BE2C (cell line): ENCODE measurements around the gene CHD5.

ENCODE experiments used
- DNase-seq: peaks from one replicate; pipeline ENCODE4 v3.0.0-alpha.2; 2020
- H3K27me3 ChIP-seq: fragments of 250-450 bp; sonication (Bioruptor Pico); 2 replicates; pipeline ENCODE4 v1.5.1; 2020; ENCODE audit warnings: mild to moderate bottlenecking
- H3K36me3 ChIP-seq: fragments of 250-450 bp; sonication (Bioruptor Pico); 2 replicates; pipeline ENCODE4 v1.5.1; 2020; ENCODE audit warnings: mild to moderate bottlenecking
- H3K4me1 ChIP-seq: fragments of 250-450 bp; sonication (Bioruptor Pico); 2 replicates; pipeline ENCODE4 v1.5.1; 2020
- H3K4me3 ChIP-seq: 2 replicates; pipeline ENCODE4 v1.5.1; 2011; ENCODE audit warnings: low read depth, low read length
- H3K9me3 ChIP-seq: fragments of 250-450 bp; sonication (Bioruptor Pico); 2 replicates; pipeline ENCODE4 v1.5.1; 2020
- TF ChIP-seq, protein P1 (sequence below): IDR thresholded peaks from 2 replicates; pipeline ENCODE4 v1.5.1; 2012; ENCODE audit warnings: mild to moderate bottlenecking, low read depth, low read length

The CHD5 gene

DNA sequence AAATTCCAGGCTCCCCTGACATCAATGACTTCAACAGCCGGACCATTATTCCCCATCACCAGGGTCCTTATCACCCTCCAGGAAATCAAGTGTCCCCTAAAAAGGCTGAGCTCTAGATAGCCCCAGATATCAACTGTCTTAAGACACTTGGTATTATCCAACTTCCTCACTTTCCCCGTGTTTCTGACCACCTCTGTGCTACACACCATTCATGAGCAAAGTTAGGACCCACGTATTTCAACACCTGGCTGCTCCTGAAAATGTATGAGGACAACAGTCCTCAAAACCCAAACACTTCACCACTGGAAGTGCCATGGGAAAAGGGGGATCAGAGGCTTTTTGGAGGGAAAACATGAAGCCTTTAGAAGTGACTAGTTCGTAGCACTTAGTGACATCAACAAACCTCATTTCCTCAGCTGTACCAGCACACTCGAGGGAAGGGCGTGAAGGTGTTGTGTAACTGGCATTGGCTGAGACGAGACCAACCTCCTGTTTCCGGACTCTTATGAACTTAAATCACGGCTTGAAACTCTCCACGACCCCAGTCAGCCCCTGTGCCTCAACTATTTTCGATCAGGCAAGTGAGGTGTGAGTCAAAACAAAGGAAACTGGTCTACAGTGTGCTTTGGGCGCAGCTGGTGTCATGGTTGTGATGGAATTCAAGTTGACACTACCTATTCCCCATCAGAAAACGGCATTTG lies 4.1 kb upstream of the CHD5 start:
- TF ChIP-seq, protein P1, sequence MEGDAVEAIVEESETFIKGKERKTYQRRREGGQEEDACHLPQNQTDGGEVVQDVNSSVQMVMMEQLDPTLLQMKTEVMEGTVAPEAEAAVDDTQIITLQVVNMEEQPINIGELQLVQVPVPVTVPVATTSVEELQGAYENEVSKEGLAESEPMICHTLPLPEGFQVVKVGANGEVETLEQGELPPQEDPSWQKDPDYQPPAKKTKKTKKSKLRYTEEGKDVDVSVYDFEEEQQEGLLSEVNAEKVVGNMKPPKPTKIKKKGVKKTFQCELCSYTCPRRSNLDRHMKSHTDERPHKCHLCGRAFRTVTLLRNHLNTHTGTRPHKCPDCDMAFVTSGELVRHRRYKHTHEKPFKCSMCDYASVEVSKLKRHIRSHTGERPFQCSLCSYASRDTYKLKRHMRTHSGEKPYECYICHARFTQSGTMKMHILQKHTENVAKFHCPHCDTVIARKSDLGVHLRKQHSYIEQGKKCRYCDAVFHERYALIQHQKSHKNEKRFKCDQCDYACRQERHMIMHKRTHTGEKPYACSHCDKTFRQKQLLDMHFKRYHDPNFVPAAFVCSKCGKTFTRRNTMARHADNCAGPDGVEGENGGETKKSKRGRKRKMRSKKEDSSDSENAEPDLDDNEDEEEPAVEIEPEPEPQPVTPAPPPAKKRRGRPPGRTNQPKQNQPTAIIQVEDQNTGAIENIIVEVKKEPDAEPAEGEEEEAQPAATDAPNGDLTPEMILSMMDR, result no peak
- H3K36me3 ChIP-seq, result peaks cover 21% of the 10 kb centered on the region
- H3K9me3 ChIP-seq, result no peaks in the 10 kb centered on the region
- H3K4me3 ChIP-seq, result no peak overlapping the region
- H3K4me1 ChIP-seq, result no peaks in the 10 kb centered on the region
- peaks cover 20% of the 10 kb centered on the region for H3K27me3 ChIP-seq
- no peak for DNase-seq

DNA sequence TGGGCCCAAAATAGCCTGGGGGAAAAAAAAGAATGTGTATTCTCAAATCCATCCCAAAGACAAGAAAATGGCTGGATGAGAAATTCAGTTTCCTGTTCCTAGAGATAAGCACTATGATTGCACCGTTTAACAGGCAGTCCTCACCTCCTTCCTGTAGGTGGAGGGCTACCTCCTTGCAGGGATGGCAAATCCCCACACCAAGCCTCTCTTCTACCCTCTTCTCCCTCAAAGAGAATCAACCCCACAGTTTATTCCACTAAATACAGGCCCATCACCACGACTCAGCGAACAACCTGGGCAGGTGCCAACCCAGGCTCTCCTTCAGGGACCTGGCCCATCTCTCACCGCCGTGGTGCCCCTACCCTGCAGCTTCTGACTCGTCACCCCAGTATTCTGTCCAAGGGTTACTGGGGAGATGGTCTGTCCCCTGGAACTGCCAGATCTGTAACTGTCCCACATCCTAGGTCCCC lies 3.4 kb upstream of the CHD5 start:
- H3K4me3 ChIP-seq, result no peak overlapping the region
- TF ChIP-seq, protein P1, result peak; percentile 17; the same call in 1 of the 2 replicates
- peaks cover 15% of the 10 kb centered on the region for H3K36me3 ChIP-seq
- no peak for DNase-seq
- no peaks in the 10 kb centered on the region for H3K4me1 ChIP-seq
- no peaks in the 10 kb centered on the region for H3K9me3 ChIP-seq
- H3K27me3 ChIP-seq, result peaks cover 27% of the 10 kb centered on the region

DNA sequence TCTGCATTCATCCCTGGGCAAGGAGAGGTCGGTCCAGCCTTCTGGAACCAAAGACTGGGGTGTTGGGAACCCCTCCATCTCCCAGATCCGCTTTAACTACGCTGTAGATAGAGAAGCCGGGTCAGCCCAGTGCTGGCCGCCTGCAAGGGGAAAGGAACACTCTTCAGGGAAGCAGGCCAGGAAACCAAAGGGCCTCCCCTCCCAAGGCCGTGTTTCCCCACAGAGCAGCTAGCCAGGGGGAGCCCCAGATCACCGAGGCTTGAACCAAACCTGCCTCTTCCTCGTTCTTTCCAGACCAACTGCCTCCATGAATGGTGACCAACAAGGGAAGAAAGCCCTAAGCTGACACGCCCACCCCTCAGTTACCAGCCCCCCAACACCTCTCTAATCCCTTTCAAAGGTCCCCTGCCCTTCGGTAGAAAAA lies 1.2 kb upstream of the CHD5 start:
- no peak overlapping the region for H3K4me3 ChIP-seq
- no peak for DNase-seq
- TF ChIP-seq, protein P1, result no peak
- H3K27me3 ChIP-seq, result peaks cover 29% of the 10 kb centered on the region
- H3K4me1 ChIP-seq, result no peaks in the 10 kb centered on the region
- no peaks in the 10 kb centered on the region for H3K9me3 ChIP-seq
- H3K36me3 ChIP-seq, result peaks cover 11% of the 10 kb centered on the region

DNA sequence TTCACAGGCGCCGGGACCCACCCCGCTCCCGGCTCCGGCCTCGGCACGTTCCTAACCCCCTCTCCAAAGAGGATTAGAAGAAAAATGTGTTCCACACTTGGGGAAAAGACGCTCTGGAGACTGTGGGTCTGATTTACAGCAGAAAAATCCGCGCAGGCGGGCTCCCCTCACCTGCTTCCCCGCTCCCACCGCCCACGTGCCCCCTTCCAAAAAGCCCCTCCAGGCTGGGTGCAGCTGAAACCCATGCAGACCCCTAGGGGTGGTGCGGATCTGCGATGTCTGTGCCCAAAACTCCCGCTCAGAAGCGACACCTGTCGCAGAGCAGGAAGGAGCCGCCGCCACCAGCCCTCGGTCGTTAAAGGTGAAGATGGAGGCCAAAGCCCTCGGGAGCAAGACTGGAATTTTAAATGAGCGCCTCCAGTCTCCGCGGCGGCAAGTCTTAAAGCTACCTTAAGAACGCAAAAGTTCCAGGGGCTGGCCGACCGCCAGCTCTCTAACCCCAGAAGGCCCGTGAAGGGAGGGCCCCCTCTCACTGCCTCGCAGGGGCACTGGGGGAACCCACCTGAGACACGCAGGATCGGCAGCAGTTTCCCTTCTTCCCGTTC lies 688 bp upstream of the CHD5 start:
- Histone ChIP-seq H3K4me3 (no peak overlapping the region), H3K9me3 (no peaks in the 10 kb centered on the region), H3K27me3 (peaks cover 29% of the 10 kb centered on the region), H3K36me3 (peaks cover 8% of the 10 kb centered on the region), H3K4me1 (no peaks in the 10 kb centered on the region)
- TF ChIP-seq, protein P1, result no peak
- no peak for DNase-seq

DNA sequence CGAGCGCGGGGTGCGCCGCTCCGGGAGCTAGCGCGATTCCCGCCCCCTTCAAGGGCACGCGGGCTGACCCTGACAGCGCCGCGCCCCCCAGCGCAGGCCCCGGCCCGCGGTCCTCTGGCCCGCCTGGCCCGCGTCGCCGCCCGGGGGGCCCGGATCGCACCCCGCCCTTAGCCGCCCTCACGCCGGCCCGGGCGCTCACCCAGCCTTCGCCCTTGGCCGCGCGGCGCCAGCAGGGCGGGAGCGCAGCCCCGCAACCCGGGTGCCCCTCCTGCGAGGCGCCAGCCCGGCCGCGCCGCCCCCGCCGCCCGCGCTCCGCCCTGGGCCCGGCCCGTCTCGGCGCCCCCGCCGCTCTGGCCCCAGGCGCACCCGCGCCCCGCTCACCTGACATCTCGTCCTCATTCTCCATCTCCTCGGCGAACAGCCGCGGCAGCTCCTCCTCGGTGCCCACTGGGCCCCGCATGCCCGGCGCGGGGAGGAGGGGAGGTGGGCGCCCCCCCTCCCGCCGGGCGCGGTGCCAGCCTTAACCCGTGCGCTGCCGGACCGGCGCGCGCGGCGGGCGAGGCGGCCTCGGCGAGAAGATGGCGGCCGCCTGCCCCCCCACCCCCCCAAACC lies 451 bp downstream of the CHD5 start:
- no peak for DNase-seq
- TF ChIP-seq, protein P1, result no peak
- Histone ChIP-seq H3K4me3 (no peak overlapping the region), H3K36me3 (no peaks in the 10 kb centered on the region; the same call in 1 of the 2 replicates), H3K9me3 (no peaks in the 10 kb centered on the region), H3K4me1 (no peaks in the 10 kb centered on the region), H3K27me3 (peaks cover 29% of the 10 kb centered on the region)
